ENCODE measurements around the gene PODN. TPM values are rescaled to one million over a fixed set of nuclear protein-coding genes. Genes with fewer than 3 reads are reported as not detected.

The PODN gene
- total RNA-seq, 1 donor from 2014 or later, result 0.26 TPM

DNA sequence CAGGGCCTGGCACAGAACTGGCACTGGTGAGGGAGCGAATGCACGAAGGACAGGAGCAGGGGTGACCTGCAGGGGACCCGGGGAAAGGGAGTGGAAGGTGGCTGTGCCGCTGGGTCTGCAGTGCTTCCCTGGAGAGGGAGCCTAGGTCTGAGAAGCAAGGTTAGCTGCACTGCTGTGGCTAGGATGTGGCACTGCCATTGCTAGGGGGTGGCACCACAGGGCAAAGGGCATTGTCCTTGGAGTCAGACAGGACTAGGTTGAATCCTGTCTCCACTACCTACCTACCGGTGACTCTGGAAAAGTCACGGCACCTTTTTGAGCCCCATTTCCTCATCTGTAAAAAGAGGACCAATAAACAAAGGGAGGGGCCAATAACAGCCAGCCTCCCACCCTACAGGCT is 52.1 kb downstream of the PODN start:
- TF ChIP-seq CTCF (IDR thresholded peaks at IDR 0.05; ENCODE audit: unreplicated experiment), result no peak
- Mint-ChIP-seq H3K4me1 (ENCODE audit: low read depth) (peaks cover 32% of the 10 kb centered on the region), H3K36me3 (ENCODE audit: insufficient read depth) (no peaks in the 10 kb centered on the region), H3K27me3 (peaks cover 88% of the 10 kb centered on the region), H3K4me3 (ENCODE audit: low read depth) (no peak overlapping the region), H3K27ac (no peak overlapping the region), H3K9me3 (ENCODE audit: low read depth) (no peaks in the 10 kb centered on the region)
- DNase-seq (ENCODE audit: low spot score, unreplicated experiment), result no peak

- Mint-ChIP-seq H3K9me3 (ENCODE audit: low read depth) (no peaks in the 10 kb centered on the region), H3K27ac (peak overlapping the region; percentile 41), H3K4me1 (ENCODE audit: low read depth) (peaks cover 25% of the 10 kb centered on the region), H3K4me3 (ENCODE audit: low read depth) (no peak overlapping the region), H3K27me3 (peaks cover 88% of the 10 kb centered on the region), H3K36me3 (ENCODE audit: insufficient read depth) (no peaks in the 10 kb centered on the region)
- no peak for DNase-seq (ENCODE audit: low spot score, unreplicated experiment)
- TF ChIP-seq CTCF (IDR thresholded peaks at IDR 0.05; ENCODE audit: unreplicated experiment), result no peak
Measured at GRCh38 chr1:53114581-53115400, 52.8 kb downstream of the PODN start.

DNA sequence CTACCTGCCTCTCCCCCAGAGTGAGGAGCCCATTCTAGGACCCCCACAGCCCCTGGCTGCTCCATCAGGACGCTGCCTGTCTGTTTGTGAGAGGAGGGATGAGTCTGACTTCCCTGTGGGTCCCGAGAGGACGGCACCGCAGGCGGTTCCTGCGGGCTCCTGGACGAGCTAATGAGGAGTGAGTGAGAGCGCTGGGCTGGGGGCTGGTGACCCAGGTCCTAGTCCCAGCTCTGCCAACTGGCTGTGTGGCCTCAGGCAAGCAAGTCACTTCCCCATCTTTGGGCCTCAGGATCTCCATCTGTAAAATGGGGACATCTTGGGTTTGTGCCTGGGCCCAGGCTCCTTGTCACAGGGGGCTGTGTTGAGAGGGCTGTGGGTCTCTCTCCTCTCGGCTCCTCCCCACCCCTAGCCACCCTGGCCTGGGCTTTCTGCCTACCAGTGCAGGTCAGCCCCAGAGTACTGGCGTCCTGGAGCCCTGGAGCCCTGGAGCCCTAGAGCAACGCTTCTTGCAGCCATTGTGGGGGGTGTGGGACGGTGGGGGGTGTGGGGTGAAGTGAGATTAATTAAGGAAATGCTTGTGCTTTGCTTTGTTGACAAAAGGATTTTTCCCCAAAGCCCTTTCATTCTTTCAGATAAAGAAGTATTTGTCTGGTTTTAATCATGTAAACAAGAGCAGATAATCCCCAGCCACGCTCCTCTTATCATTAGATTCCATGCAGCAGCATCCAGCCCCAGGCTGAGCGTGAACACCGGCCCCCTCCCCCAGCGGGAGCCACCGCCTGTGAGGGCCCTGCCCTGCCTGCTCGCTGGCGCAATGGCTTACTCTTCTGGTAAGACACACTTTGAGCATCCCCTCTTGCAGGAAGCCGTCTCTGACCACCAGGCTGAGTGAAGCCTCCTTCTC is 53.6 kb downstream of the PODN start:
- Mint-ChIP-seq H3K27ac (no peak overlapping the region), H3K4me3 (ENCODE audit: low read depth) (no peak overlapping the region), H3K4me1 (ENCODE audit: low read depth) (peaks cover 24% of the 10 kb centered on the region), H3K9me3 (ENCODE audit: low read depth) (no peaks in the 10 kb centered on the region), H3K36me3 (ENCODE audit: insufficient read depth) (no peaks in the 10 kb centered on the region), H3K27me3 (peaks cover 91% of the 10 kb centered on the region)
- peak; percentile 54 for DNase-seq (ENCODE audit: low spot score, unreplicated experiment)
- TF ChIP-seq CTCF (IDR thresholded peaks at IDR 0.05; ENCODE audit: unreplicated experiment), result no peak

DNA sequence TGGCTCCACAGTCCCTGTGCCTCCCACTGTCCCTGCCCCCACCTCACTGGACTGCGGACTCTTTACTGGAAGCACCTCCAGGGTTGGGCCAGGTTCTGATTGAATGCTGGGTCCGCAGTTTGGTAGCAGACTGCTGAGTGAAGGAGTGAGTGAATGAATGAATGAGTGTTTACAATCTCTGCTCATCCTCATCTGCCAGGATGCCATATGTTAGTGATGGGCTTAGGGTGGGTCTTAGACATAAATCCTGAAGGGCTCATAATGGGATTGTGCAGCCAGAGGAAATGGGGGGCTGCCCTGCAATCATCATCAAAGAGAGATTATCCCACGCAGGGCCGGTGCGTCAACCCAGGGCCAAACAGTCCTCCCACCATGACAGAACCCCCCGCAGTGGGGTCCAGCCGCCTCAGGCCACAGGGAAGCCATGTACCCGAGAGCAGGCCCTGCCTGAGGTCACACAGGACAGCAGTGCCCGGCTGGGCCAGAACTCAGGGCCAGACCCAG is 54.3 kb downstream of the PODN start:
- peaks cover 91% of the 10 kb centered on the region for H3K27me3 Mint-ChIP-seq
- no peak overlapping the region for H3K27ac Mint-ChIP-seq
- TF ChIP-seq CTCF (IDR thresholded peaks at IDR 0.05; ENCODE audit: unreplicated experiment), result no peak
- H3K36me3 Mint-ChIP-seq (ENCODE audit: insufficient read depth), result no peaks in the 10 kb centered on the region
- H3K4me3 Mint-ChIP-seq (ENCODE audit: low read depth), result no peak overlapping the region
- DNase-seq (ENCODE audit: low spot score, unreplicated experiment), result no peak
- H3K9me3 Mint-ChIP-seq (ENCODE audit: low read depth), result no peaks in the 10 kb centered on the region
- peaks cover 21% of the 10 kb centered on the region for H3K4me1 Mint-ChIP-seq (ENCODE audit: low read depth)

DNA sequence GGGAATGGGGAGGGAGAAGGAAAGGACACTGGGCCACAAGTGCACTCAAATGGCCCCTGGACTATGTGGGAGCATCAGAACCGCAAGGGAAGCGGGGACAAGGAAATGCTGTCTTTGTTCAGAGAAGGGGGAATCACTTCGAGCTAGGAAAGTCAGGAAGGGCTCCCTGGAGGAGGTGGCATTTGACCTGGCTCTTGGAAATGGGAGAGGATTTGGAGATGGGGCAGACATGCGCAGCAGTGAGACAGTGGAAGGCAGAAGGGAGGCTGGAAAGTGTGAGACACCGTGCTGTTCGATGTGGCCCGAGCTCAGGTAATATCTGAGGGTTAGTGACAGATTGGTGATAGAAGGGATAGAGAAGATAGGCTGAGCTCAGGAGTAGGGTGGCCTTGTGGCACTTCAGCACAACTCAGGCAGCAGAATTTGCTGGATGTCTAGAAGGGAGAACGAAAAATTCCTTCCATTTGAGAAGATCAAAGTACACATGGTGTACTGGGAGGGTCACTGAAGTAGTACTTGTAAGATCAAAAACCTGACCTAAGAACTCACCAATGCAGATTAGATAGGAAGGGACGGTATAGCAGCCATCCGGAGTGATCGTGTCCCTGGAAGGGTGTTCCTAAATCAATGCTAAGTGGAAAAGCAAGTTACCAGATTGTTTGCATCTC is 55.1 kb downstream of the PODN start:
- DNase-seq (ENCODE audit: low spot score, unreplicated experiment), result no peak
- H3K9me3 Mint-ChIP-seq (ENCODE audit: low read depth), result no peaks in the 10 kb centered on the region
- H3K36me3 Mint-ChIP-seq (ENCODE audit: insufficient read depth), result no peaks in the 10 kb centered on the region
- peaks cover 25% of the 10 kb centered on the region for H3K4me1 Mint-ChIP-seq (ENCODE audit: low read depth)
- TF ChIP-seq CTCF (IDR thresholded peaks at IDR 0.05; ENCODE audit: unreplicated experiment), result no peak
- H3K27me3 Mint-ChIP-seq, result peaks cover 91% of the 10 kb centered on the region
- no peak overlapping the region for H3K27ac Mint-ChIP-seq
- H3K4me3 Mint-ChIP-seq (ENCODE audit: low read depth), result no peak overlapping the region
